GM18526 (cell line): ENCODE measurements around the gene HSBP1L1.

Experiments
- POLR2A ChIP-seq: IDR thresholded peaks from 3 replicates; pipeline ENCODE4 v1.6.1; 2011; ENCODE audit not compliant: insufficient read length; ENCODE audit errors: extremely low read depth

HSBP1L1 gene

DNA sequence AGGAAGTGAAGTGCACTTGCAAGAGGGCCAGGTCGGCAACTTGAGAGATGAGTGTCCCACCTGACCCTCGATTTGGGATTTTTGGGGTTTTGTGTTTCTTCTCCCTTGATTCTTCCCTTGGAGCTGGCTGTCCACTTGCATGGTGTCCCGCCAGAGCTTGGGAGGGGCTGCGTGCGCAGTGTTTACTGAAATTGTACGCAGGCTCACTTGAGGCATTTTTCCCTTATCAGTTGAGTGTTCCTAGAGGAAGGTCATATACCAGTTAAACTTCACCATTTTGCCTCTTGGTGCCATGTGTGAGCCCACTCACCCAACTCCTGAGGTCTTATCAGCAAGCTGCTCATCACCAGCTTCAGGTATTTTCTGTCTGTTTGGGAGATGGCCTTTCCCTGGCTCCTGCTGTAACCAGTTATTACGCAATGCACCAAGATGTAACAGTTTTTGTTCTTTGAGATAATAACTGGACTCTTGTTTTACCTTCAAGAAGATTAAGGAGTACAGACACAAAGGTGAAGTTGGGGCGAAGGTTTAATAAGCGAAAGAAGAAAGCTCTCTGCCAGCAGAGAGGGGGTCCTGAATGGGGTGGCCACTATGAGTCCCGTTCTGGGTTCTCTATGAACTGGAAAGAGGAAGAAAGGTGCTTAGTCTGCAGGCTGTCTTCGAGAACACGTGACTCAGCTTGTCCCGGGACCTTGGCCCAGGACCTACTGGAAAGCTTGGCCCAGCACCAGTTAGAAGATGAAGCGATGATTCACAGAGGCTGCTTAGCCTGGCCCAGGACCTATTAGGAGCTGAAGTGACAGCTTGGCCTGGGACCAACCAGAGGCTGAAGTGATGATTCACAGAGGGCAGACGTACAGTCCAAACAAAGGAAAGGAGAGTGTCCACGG lies 45.5 kb downstream of the HSBP1L1 start:
- no peak for TF ChIP-seq POLR2A

GRCh38 chr18:80010551-80010906 lies 46.1 kb downstream of the HSBP1L1 start:
- TF ChIP-seq POLR2A = no peak

- no peak for TF ChIP-seq POLR2A
Observed at GRCh38 chr18:80012714-80013113, 48.3 kb downstream of the HSBP1L1 start.
